G401.6 (cell line): ENCODE data around the gene MIOX.

Source experiments
- FAIRE-seq: peaks from 2 replicates; lab custom pipeline; 2012; peaks lifted over from hg19 to GRCh38; lab: Jason Lieb, UNC

MIOX gene

DNA sequence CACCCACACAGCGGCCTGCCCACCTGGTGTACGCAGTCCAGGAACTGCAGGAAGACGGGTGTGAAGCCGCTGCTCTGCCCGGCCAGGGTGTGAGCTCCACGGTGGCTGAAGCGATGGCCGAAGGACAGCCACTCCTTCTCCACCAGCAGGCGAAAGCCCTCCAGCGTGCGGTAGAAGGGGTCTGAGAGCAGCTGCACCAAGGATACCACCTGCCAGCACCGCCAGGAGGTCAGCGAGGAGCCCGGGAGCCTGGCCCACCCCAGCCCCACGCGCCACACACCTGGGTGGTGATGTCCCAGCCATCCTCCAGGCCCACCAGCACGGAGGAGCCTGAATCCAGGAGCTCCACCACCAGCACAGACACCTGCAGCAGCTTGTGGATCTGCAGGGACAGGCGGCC lies 31.5 kb upstream of the MIOX start:
- no peak for FAIRE-seq

DNA sequence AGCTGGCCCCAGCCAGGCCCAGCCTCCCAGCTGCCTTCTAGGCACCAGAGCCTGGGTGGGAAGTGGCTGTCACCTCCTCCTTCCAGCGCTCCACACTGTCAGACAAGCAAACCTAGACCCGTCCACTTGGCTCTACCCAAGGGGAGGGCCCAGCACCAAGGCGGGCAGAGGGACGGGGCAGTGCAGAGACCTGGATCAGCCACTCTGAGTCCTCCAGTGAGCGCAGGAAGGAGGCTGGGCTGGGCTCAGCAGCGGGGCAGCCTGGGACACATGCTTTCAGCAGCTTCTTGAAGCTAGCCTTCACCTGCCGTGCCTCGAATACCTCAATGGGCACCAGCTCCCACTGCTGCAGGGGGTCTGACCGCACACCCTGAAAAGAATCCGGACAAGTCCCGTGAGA lies 30.6 kb upstream of the MIOX start:
- no peak for FAIRE-seq

DNA sequence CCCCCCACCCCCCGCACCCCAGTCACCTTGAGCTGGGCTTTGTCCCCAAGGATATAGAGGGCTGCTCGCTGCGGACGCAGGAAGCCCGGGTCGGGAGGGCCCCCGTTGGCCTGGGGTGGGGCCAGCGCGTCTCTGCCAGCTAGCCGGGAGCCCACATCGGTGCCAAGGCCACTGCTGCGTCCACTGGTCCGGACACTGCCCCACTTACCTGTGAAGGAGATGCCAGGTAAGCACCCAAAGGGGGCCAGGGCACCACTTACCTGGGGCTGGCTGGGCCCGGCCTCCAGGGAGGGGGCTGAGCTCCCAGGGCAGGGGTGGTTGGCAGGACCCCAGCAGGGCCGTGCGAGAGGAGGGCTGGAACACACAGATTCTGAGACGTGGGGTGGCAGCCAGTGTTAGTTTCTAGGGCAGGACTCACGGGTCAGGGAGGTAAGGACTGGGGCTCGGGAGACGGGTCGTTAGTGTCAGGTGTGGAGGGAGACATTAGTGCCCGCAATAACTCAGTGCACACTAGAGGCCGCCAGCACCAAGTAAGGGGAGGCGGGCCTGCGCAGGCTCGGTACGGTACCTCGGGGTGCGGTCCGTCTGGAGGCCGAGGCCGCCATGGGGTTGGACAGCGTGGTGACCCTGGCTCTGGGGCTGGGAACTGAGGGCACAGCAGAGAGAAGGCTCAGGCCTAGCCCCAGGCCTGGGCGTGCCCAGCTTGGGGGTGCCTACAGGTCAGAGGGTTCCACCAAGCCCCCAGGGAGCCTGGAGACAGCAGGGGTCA lies 30.0 kb upstream of the MIOX start:
- FAIRE-seq = no peak

DNA sequence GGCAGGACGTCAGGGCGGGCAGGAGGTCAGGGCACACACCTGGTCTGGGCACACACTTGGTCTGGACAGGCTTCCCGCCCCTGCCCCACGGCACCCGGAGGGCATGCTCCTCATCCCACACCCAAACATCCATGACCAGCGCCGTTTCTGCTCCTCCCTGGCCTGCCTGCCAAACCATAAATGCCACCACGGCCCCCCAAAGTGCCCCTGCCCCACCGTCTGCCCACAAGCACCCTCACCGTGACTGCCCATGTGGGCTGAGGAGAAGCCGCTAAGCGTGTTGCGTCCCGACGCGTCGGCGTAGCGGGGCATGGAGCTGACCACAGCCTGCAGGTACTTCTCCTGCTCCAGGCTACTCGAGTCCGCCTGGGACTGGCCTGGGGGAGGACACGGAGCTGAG lies 27.6 kb upstream of the MIOX start:
- no peak for FAIRE-seq

DNA sequence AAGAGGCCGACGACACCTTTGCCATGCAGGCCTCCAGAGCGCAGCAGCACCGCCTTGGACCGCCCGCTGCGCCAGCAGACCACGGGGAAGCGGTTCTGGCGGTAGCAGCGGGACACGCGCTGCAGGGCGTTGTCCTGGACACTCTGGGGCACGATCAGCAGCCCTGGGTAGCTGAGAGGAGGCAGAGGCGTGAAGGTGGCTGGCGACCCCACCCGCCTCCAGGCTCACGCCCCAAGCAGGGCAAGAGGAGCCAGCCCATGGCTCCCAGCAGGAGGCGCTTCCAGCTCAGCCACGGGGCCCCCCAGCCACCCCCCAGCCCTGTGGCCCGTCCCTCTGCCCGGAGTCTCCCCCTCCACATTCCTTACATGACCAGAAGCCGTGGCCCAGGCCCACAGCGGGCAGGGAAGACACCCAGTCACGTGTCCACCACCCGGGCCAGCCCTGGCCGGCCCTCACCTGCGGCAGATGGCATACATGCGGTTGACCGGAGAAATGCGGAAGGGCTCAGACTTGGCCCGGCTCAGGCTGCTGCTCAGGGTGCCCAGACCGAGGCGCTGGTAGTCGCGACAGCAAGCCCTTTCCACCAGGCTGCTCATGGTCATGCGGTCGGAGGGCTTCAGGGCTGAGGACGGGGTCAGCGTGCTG lies 27.0 kb upstream of the MIOX start:
- FAIRE-seq = no peak

DNA sequence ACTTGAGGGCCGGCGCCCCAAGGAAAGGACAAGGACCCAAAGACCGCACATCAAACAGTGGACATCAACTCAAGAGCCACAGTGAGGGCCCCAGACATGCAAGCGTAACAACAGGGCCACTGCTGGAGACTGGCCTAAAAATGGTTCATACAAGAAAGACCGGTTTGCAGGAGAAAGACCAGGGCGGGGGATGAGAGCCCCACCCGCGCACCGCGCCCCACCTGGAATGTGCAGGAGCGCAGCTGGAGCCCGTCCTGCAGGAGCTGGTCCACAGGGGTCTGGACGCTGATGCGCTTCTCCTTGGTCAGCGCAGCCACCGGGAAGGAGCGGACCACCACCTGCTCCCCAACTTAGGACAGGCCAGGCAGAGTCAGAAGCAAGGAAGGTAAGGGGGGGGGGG lies 25.7 kb upstream of the MIOX start:
- no peak for FAIRE-seq

DNA sequence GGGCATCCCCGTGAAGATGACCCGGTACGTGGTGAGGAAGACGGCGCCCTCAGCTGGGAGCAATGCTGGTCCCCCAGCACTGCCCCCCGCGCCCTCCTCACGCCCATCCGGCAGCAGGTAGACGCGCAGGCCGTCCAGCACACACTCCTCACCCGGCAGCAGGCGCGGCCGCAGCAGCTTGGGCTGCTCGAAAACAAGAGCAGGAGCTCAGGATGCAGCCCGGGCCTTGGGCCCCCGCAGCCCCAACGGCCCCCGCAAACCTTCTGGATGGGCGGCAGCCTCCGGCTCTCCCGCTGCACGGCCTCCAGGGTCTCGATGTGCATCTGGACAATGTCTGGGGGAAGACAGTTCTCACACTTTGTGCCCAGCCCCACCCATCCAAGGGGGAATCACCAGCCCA lies 25.1 kb upstream of the MIOX start:
- FAIRE-seq = no peak

DNA sequence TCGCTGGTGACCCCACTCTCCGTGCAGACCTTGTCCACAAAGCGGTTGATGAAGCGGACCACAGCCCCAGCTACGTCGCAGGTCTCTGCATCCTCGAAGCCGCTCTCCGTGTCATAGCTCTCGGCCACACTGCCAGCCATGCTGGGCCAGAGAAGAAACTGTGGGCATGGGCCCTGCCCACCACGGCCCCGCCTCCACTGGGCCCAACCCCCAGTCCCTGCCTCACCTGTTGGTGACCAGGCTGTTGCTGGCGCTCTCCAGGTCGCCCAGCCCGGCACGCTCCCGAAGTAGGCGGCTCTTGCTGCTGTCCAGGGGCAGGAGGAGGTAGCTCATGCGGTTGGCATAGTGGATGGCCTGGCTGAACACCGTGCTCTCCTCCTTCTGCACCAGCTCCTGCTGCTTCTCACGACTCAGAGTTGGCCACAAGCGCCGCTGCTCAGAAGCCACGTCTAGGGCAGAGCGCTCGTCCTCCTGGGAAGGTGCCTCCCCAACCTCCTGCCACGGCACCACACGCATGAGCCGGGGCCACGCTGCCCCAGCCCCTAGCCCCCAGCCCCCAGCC lies 24.6 kb upstream of the MIOX start:
- FAIRE-seq = no peak

DNA sequence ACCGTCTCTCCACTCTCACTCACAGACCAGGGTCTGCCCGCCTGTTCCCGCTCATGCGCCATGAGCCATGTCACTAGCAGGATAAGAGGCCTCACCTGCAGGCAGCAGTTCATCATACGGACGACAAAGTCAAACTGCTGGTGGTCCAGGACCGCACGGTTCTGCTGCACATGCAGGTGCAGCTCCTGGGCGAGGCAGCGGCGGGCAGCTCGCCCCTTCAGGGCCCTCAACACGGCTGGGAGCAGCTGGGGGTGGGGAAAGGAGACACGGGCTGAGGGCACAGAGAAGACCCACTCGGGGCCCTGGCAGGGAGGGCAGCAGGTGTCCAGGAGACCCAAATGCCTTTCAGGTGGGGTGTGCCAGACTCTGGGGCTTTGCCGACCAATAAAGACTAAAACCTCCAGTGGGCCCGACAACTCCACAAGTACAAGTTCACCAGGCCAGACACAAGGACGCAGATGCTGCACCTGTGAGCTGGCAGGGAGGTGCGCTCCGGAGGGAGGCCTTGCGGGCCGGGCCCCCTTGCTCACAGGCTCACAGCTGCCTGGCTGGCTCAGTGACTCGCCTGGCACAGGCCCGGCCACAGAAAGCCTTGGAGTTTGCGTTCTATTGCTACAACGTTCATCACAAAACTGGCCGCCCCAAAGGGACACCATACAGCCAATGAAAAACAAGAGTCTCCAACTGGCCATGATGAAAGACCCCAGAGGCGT lies 23.3 kb upstream of the MIOX start:
- FAIRE-seq = no peak

DNA sequence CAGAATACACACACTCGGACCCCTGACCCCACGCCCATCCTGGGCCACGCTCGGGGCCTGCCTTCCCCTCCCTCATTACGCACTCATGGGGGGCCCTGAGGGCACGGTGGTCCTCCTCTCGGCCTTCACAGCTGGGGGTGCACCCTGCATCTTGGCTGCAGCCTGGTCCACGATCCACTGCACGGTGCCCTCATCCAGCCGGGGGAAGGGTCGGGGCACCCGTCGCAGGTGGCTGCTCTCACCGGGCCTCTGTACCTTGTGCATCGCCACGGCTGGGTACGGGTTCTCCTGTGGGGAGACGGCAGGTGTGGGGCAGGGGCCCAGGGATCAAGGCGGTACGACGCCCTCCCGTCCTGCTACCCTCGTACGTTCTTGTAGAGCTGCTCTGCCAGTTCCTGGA lies 22.2 kb upstream of the MIOX start:
- FAIRE-seq = no peak

DNA sequence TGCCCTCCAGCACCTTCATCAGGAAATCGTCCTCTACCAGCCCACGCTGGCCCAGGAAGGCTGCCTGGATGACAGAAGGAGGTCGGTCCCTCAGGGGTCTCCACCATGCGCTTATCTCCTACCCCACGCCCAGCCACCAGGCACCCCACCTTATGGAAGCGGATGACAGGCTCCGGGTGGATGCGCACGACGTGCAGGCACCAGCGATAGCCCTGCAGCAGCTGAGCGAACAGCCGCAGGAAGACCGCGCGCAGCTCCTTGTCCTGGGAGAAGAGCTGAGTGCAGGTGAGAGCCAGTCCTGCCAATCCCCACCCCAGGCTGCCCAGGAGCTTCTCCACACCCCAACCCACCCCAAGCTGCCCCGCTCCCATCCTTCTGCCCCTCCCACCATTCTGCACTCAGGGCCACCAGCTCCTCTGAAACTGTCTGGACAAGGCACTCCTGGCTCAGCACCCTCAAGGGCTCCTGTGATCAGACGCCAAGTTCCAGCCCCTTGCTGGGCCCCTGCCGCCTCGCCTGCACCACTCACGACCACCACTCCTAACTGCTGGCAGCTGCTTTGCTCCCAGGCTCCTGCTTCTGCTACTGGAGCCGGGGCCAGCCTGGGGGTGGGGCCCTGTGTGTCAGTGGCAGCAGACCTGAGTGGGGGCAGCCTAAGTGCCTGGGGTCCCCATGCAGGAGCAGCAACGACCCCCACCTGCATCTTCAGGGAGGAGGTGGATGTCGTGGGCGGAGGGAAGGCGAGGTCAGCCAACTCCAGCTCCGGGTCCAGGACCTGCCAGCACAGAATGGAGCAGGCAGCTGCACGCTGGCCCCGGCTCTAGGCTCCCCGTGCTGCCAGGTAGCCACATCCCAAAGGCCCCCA lies 21.4 kb upstream of the MIOX start:
- no peak for FAIRE-seq

DNA sequence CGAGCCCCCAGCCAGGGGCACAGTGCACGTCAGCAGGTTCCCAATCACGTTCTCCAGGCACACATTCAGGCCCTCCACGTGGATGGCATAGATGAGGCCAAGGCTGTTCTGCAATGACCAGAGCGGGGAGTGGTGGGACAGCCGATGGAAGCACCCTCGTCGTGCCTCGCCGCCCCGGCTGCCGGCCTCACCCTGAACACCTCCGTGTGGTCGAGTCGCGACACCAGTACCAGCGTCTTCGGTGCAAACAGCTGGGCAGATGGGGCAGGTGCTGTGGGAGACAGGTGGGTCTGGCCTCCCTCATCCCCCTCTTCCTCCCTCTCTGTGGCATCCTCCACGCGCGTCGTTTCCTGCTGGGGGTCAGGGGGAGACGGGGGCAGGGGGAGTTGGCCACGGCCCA lies 19.3 kb upstream of the MIOX start:
- no peak for FAIRE-seq

DNA sequence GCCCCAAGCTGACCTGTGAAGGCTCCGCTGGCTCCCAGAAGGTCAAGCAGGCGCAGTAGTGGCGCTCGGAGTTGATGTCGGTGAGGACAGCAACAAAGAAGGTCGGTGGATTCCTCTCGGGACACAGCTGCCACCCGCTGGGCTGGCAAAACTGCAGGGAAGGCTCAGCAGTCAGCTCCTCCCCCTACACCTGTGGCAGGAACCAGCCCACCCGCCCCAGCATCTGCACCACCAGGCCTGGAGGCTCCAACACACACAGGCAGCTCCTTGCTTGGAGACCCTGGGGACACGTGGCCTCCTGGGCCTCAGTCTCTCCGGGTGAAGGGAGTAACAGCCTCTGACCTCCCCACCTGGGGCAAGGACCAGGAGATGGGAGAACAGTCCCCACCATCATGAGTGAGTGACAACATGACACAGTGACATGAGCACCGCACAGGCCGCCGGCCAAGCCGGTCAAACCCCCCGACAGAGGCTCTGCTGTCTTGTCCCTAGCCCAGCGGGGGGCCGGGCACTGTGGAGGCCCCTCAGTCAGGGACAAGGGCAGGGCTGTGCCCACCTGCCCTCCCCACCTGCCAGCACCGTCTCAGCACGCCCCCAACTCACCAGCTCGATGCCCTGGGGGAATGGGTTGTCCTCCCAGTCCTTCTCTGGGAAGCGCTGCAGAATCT lies 18.8 kb upstream of the MIOX start:
- FAIRE-seq = no peak

DNA sequence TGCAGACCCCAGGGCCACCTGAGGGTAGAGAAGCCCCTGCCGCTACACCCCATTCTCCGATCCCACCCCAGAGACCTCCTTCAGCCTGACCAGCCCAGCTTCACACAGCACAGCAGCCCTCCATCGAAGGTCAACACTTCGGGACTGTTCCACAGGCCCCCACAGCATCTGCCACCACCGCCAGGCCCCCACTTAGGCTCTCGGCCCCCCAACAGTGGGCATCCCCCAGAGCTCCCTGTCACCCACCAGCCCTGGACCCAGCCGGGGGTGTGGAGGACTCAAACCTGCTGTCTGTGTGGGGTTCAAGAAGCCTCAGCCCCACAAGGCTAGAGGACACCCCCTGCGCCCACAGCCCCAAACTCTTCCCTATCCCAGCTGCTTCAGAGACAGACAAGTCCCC lies 18.0 kb upstream of the MIOX start:
- FAIRE-seq = no peak

DNA sequence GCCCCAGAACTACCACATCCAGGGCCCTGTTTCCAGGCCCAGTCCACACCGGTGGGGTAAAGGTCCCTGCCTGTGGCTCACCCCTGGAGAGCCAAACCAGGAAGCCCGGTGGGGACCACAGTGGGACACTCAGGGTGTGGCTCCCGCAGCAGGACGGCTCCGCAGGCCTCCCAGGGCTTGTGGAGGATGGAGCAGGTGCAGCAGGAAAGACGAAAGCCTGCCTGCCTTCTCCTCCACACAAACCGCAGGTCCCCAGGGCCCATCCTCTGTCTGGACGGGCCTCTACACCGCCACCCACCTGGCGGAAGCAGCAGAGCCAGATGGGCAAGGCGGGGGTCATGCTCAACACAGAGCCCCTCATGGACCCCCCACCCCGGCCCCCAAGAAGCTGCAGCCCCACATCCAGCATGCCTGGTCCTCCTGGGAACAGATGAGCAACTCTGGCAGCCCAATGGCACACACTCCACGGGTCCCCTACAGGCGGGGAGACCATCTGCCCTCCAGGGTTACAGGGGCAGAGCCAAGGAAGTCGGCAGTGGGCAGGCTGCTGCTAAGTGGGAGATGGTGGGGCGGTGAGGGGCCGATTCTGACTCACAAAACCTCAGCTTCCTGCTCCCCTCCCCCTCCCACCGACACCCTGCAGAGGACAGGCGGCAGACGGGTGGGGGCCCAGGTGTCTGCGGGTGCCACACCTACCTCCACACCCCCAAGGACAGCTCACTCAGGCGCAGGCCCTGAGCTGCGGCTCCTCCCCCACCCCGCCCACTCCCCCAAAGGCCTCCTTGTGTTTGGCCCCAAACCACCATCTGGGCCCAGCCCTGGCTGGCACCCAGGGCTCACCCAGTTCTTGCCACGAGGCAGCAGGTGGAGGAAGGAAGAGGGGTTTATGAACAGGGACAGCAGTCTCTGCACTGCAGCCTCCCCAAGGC lies 17.0 kb upstream of the MIOX start:
- no peak for FAIRE-seq

DNA sequence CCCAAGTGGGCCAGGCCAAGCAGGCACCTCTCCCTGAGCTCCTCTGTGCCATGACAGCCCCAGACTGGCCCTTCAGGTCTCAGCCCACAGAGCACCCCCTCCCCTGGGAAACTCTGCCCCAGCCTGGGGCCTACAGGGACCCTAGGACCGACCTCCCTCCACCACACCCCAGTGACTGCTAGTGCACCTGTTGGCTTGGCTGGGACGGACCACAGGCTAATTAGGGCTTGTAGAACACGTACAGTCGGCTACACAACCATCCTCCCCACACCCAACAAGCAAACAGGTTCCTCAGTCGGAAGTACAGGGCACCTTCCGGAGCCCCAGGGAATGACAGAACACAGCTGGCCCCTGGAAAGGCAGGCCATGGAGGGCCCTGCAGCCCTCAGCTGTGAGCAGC lies 16.2 kb upstream of the MIOX start:
- FAIRE-seq = no peak

DNA sequence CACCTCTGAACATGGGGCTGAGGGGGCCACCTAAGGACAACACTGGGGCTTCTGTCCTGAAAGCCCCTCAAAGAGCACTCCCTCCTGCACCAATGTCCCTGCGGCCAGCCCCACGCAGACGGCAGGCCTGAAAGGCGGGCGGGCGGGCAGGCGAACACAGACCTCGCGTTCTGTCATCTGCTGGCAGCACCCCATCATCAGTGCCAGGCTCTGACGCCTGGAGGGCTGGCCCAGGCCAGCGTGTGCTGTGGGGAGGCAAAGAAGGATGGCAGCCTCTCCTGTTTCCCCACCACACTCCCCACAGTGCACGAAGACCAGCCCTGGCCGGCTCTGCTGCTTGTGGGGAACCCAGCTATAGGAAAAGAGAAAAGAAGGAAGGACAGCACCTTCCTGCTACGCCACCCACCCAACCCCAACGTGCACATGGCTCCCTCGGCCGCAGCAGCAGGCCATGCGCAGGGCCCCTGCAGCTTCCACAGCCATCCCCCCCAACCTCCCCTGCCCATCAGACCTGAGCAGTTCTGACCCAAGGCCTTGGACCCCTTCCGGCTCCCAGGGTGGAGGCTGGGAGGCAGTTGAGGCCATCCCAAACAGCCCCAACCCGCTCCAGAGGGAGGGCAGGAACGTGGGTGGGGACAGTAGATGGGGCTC lies 15.3 kb upstream of the MIOX start:
- no peak for FAIRE-seq

DNA sequence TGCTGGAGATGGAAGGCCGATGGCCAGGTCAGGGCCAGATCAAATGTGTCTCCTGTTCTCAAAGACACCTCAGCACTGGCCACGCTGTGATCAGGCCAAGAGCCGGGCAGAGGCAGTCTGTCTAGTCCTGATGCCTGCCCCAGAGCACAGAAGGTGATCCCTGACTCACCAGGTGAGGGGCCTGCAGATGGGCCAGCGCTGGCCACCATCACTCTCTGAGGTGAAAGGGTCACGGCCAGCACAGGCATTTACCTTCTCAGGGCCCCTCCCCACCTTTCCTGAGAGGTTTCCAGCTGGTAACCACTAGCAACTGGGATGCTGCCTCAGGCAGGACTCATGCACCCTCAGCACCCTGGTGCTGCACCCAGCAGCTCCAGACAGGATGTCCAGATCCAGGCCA lies 14.7 kb upstream of the MIOX start:
- FAIRE-seq = no peak

DNA sequence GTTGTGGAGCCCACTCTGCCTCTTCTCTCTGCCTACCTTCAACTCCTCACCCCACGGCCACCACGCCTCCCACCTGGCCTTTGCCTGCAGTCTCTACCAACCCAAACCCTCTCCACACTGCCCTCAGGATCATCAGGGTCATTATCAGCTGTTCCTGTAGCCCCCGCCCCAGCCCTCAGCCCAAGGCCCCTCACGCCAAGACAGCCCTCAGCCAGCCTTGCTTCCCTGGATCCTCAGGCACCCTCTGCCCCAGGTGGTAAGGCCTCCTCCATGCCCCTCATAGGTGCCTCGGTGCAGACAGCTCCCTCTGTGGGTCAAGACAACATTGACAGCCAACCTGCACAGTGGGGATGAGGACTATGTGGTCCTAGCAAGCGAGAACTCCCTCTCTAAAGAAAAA lies 13.6 kb upstream of the MIOX start:
- FAIRE-seq = no peak
